ENCODE data around the gene CROCC2. TPM values are rescaled to one million over a fixed set of nuclear protein-coding genes. Genes with fewer than 3 reads are reported as not detected.

CROCC2 gene
- total RNA-seq, 1 donor from 2014 or later, result not detected

- H3K9me3 Mint-ChIP-seq (ENCODE audit: low read depth), result peaks cover 6% of the 10 kb centered on the region
- H3K36me3 Mint-ChIP-seq (ENCODE audit: low read depth), result peaks cover 2% of the 10 kb centered on the region
- peaks cover 45% of the 10 kb centered on the region for H3K27me3 Mint-ChIP-seq (ENCODE audit: low read depth)
- H3K4me1 Mint-ChIP-seq (ENCODE audit: low read depth), result no peaks in the 10 kb centered on the region
- TF ChIP-seq CTCF (IDR thresholded peaks at IDR 0.05), result no peak
- H3K27ac Mint-ChIP-seq (ENCODE audit: unreplicated experiment), result no peak overlapping the region
- H3K4me3 Mint-ChIP-seq (ENCODE audit: unreplicated experiment), result no peak overlapping the region
- DNase-seq (ENCODE audit: low spot score), result no peak
Measured at GRCh38 chr2:240902615-240903041, 3.5 kb upstream of the CROCC2 start.

GRCh38 chr2:240903191-240904060 is 2.7 kb upstream of the CROCC2 start:
- Mint-ChIP-seq H3K9me3 (ENCODE audit: low read depth) (peaks cover 6% of the 10 kb centered on the region), H3K27me3 (ENCODE audit: low read depth) (peaks cover 45% of the 10 kb centered on the region), H3K36me3 (ENCODE audit: low read depth) (peaks cover 2% of the 10 kb centered on the region), H3K4me3 (ENCODE audit: unreplicated experiment) (no peak overlapping the region), H3K27ac (ENCODE audit: unreplicated experiment) (no peak overlapping the region), H3K4me1 (ENCODE audit: low read depth) (no peaks in the 10 kb centered on the region)
- TF ChIP-seq CTCF (IDR thresholded peaks at IDR 0.05), result no peak
- peak; percentile 76 for DNase-seq (ENCODE audit: low spot score)

GRCh38 chr2:240904216-240905175 is 1.6 kb upstream of the CROCC2 start:
- DNase-seq (ENCODE audit: low spot score), result peak; percentile 85
- peaks cover 45% of the 10 kb centered on the region for H3K27me3 Mint-ChIP-seq (ENCODE audit: low read depth)
- H3K4me1 Mint-ChIP-seq (ENCODE audit: low read depth), result no peaks in the 10 kb centered on the region
- no peak overlapping the region for H3K27ac Mint-ChIP-seq (ENCODE audit: unreplicated experiment)
- peaks cover 2% of the 10 kb centered on the region for H3K36me3 Mint-ChIP-seq (ENCODE audit: low read depth)
- peaks cover 6% of the 10 kb centered on the region for H3K9me3 Mint-ChIP-seq (ENCODE audit: low read depth)
- no peak for TF ChIP-seq CTCF (IDR thresholded peaks at IDR 0.05)
- H3K4me3 Mint-ChIP-seq (ENCODE audit: unreplicated experiment), result no peak overlapping the region

GRCh38 chr2:240905176-240905781 is 857 bp upstream of the CROCC2 start:
- H3K4me1 Mint-ChIP-seq (ENCODE audit: low read depth), result no peaks in the 10 kb centered on the region
- peaks cover 43% of the 10 kb centered on the region for H3K27me3 Mint-ChIP-seq (ENCODE audit: low read depth)
- peaks cover 2% of the 10 kb centered on the region for H3K36me3 Mint-ChIP-seq (ENCODE audit: low read depth)
- no peak overlapping the region for H3K27ac Mint-ChIP-seq (ENCODE audit: unreplicated experiment)
- peak; percentile 66 for DNase-seq (ENCODE audit: low spot score)
- H3K9me3 Mint-ChIP-seq (ENCODE audit: low read depth), result peaks cover 6% of the 10 kb centered on the region
- H3K4me3 Mint-ChIP-seq (ENCODE audit: unreplicated experiment), result no peak overlapping the region
- TF ChIP-seq CTCF (IDR thresholded peaks at IDR 0.05), result no peak

Data from chondrocyte (in vitro differentiated cells).